Left ventricle myocardium inferior (tissue), 1 donor: ENCODE measurements around the gene PTPRJ. TPM values are rescaled to one million over a fixed set of nuclear protein-coding genes. Genes with fewer than 3 reads are reported as not detected.

Experiments
- DNase-seq: peaks from one replicate; pipeline ENCODE4 v3.0.0-alpha.2; 2020
- H3K27ac ChIP-seq: fragments of 200-600 bp; replicated peaks from 2 replicates; pipeline ENCODE4 v1.8.0; 2021
- H3K27me3 ChIP-seq: fragments of 200-600 bp; 2 replicates; pipeline ENCODE4 v1.8.0; 2021; ENCODE audit warnings: low read depth
- H3K36me3 ChIP-seq: fragments of 200-600 bp; 2 replicates; pipeline ENCODE4 v1.8.0; 2021
- H3K4me1 ChIP-seq: fragments of 200-600 bp; 2 replicates; pipeline ENCODE4 v1.8.0; 2021
- H3K4me3 ChIP-seq: fragments of 200-600 bp; 2 replicates; pipeline ENCODE4 v1.8.0; 2021; ENCODE audit warnings: mild to moderate bottlenecking, moderate library complexity
- H3K9me3 ChIP-seq: fragments of 200-600 bp; replicated peaks from 2 replicates; pipeline ENCODE4 v1.8.0; 2021
- intact Hi-C: fragments of 100-400 bp; cut with micrococcal nuclease; formaldehyde crosslinking; loops from one replicate; pipeline ENCODE4 v1.11.0; 2022
- total RNA-seq: library from RNA; stranded (reverse); fragmentation: NEBNext Ultra II Directional; extraction: Animal tissue kit (Norgen Biotek cat#: 25700); gene quantifications from one replicate; pipeline ENCODE4 v1.2.1, GENCODE V29; 2021
- TF ChIP-seq, protein P1 (sequence below): fragments of 200-600 bp; IDR thresholded peaks from 2 replicates; pipeline ENCODE4 v1.8.0; 2021; ENCODE audit warnings: antibody characterized with exemption, mild to moderate bottlenecking, borderline replicate concordance
- donor health status: DM: no; HTN: yes; CAD: no; lungs with severe emphysema.

Gene PTPRJ
- total RNA-seq, 1 donor from 2014 or later: 6.8 TPM

DNA sequence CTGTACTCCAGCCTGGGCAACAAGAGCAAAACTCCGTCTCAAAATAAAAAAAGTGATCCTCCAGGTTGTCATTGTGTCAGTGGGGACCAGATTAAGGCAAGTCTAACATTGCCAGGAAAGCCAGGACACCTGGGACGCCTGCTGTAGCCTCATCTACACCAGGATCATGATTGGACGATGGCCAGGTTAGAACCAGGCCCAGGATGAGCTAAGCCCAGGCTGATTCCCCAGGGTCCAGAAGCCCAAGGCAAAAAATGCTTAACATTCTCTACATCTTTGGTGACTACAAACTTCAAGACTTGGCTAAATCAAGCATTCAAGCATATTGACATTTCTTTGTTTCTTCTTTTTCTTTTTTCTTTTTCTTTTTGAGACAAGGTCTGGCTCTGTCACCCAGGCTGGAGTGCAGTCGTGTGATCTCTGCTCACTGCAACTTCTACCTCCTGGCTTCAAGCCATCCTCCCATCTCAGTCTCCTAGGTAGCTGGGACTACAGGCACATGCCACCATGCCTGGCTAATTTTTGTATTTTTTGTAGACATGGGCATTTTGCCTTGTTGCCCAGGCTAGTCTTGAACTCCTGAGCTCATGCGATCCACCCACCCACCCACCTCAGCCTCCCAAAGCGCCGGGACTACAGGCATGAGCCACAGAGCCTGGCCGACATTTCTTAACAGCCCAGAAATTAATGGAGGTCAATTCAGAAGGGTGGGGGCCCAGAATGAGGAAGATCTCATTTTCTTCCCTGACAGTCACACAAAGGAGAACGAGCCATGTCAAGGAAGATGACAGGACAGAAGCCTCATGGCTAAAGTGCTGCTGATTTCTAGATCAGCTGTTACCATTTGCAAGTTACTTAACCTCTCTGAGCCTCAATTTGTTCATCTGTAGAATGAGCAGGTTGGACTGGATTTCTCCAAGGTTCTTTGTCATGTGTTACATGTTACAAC is 12.5 kb upstream of the PTPRJ start:
- Histone ChIP-seq H3K4me1 (no peaks in the 10 kb centered on the region), H3K27ac (no peak overlapping the region), H3K36me3 (no peaks in the 10 kb centered on the region), H3K9me3 (no peaks in the 10 kb centered on the region), H3K4me3 (no peak overlapping the region), H3K27me3 (no peaks in the 10 kb centered on the region)
- TF ChIP-seq, protein P1, sequence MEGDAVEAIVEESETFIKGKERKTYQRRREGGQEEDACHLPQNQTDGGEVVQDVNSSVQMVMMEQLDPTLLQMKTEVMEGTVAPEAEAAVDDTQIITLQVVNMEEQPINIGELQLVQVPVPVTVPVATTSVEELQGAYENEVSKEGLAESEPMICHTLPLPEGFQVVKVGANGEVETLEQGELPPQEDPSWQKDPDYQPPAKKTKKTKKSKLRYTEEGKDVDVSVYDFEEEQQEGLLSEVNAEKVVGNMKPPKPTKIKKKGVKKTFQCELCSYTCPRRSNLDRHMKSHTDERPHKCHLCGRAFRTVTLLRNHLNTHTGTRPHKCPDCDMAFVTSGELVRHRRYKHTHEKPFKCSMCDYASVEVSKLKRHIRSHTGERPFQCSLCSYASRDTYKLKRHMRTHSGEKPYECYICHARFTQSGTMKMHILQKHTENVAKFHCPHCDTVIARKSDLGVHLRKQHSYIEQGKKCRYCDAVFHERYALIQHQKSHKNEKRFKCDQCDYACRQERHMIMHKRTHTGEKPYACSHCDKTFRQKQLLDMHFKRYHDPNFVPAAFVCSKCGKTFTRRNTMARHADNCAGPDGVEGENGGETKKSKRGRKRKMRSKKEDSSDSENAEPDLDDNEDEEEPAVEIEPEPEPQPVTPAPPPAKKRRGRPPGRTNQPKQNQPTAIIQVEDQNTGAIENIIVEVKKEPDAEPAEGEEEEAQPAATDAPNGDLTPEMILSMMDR: no peak
- intact Hi-C loops: no loop called here
- DNase-seq: no peak

DNA sequence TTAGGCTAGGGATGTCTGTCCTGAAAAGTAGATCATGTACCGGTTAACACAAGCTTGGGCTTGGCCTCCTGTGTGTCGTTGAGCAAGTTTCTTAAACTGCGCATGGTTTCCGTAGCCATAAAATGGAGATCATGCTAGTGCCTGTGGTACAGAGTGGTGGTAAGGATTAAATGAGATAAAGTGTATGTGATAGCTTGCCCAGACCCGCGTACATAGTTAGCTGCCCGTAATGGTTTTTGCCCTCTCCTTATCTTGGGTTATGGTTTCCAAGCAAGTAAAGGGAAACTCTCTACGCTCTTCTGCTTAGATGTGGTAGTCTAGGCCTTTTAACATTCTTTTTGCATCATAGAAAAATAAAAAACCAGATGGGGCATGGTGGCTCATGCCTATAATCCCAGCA is 11.0 kb upstream of the PTPRJ start:
- Histone ChIP-seq H3K27me3 (no peaks in the 10 kb centered on the region), H3K4me1 (peaks cover 3% of the 10 kb centered on the region), H3K36me3 (no peaks in the 10 kb centered on the region), H3K27ac (no peak overlapping the region), H3K4me3 (no peak overlapping the region), H3K9me3 (no peaks in the 10 kb centered on the region)
- intact Hi-C loops: no loop called here
- TF ChIP-seq, protein P1: no peak
- DNase-seq: no peak

DNA sequence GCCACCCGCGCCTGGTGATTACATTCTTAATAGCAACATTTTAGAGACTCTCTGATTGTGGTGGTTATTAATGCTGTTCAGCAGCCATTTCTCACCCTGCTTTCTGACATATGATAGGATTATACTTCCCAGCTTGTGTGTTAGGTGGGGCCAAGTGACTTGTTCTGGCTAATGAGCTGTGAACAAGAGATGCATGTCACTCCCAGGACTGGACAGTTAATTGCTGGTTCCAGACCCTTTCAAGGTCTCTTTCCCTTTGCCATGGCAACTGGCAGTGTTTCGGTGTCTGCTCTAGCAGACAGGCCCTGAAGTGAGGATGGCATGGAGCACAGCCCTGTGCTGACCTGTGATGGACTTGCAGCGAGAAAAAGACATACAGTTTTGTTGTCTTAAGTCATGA is 8.9 kb upstream of the PTPRJ start:
- peaks cover 7% of the 10 kb centered on the region for H3K4me1 ChIP-seq
- H3K4me3 ChIP-seq: no peak overlapping the region
- TF ChIP-seq, protein P1: no peak
- no peaks in the 10 kb centered on the region for H3K27me3 ChIP-seq
- no peak for DNase-seq
- no peaks in the 10 kb centered on the region for H3K9me3 ChIP-seq
- intact Hi-C loops: no loop called here
- H3K27ac ChIP-seq: no peak overlapping the region
- no peaks in the 10 kb centered on the region for H3K36me3 ChIP-seq

DNA sequence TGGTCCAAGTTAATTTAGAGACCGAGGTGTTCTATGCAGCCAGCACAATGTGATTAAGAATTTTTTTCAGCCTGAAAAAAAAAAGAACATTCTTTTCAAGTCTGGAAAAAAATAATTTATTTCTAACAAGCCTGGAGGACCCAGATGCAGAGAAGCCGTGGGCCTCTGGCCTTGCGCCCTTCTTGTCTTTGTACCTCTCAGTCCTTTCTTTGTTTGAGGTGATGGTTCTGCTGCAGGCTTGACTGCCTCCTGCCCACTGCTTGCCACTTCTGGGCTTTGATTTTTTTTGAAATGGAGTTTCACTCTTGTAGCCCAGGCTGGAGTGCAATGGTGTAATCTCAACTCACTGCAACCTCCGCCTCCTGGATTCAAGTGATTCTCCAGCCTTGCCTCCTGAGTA is 7.2 kb upstream of the PTPRJ start:
- intact Hi-C loops: no loop called here
- no peaks in the 10 kb centered on the region for H3K36me3 ChIP-seq
- no peak for DNase-seq
- H3K27me3 ChIP-seq: no peaks in the 10 kb centered on the region
- peaks cover 7% of the 10 kb centered on the region for H3K4me1 ChIP-seq
- TF ChIP-seq, protein P1: no peak
- H3K27ac ChIP-seq: no peak overlapping the region
- H3K4me3 ChIP-seq: no peak overlapping the region
- no peaks in the 10 kb centered on the region for H3K9me3 ChIP-seq

DNA sequence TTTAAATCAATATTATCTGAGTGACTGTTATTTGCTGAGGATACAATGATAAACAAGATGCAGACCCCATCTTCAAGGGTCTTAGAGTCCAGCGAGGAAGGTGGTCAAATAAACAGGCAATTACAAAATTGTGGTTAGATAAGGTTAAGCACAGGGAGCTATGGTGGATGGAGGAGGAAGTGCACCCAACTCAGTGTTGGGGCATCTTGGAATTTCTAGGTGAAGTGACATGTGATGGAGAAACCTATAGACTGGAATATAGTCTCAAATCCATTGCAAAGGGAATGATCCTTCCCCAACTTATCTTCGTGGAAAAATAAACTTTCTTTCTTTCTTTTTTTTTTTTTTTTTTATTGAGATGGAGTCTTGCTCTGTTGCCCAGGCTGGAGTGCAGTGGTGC is 3.4 kb upstream of the PTPRJ start:
- no peaks in the 10 kb centered on the region for H3K9me3 ChIP-seq
- intact Hi-C loops: no loop called here
- no peak for DNase-seq
- H3K27me3 ChIP-seq: peaks cover 12% of the 10 kb centered on the region
- TF ChIP-seq, protein P1: no peak
- H3K27ac ChIP-seq: no peak overlapping the region
- no peaks in the 10 kb centered on the region for H3K36me3 ChIP-seq
- no peak overlapping the region for H3K4me3 ChIP-seq
- H3K4me1 ChIP-seq: peaks cover 19% of the 10 kb centered on the region
